ENCODE data around the gene EZR.

DNA sequence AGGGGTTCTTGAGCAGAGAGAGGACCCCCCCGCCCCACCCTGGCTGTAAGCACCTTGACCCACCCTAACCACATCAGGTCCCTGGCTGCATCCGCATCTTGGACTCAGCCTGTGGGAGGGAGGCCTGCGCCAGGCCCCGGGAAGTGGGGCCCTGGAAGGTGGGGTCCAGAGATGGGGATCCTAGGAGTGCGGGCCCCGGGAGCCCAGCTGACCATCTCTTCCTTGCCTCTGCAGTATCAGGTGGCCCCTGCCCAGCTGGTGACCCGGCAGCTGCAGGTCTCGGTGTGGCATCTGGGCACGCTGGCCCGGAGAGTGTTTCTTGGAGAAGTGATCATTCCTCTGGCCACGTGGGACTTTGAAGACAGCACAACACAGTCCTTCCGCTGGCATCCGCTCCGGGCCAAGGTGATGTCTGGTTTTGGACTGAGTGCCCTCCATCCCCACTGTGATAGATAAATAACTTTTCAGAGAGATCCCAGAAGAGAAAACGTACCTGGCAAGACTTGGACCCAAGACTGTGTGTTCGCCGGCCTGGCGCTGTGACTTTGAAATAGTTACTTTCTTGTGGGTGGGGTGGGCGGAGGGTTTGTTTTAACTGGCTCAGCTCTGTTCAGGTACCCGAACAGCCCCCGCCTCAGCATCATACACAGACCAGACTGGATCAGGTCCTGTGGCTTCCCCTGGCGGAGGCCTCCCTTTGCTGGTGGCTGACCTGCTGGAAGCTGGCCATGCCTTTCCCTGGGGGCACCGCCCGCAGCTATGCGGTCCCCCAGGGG lies 62.0 kb downstream of the EZR start:
- TF ChIP-seq SMARCA4 (IDR thresholded peaks at IDR 0.05) (no peak), ZNF589 (CRISPR knock-in tag; IDR thresholded peaks at IDR 0.05; ENCODE audit: low read depth) (no peak), FOXA1 (IDR thresholded peaks at IDR 0.05; ENCODE audit: borderline replicate concordance) (no peak), ZNF3 (CRISPR knock-in tag; IDR thresholded peaks at IDR 0.05) (no peak), EZH2 (IDR thresholded peaks at IDR 0.05; ENCODE audit: borderline replicate concordance, low read depth, low read length) (no peak), ARNT (IDR thresholded peaks at IDR 0.05) (no peak), RCOR1 (IDR thresholded peaks at IDR 0.05; ENCODE audit: borderline replicate concordance in 1 of 2, low read depth in 2 of 2, low read length in 2 of 2) (no peak)
- TF ChIP-seq, protein P1, sequence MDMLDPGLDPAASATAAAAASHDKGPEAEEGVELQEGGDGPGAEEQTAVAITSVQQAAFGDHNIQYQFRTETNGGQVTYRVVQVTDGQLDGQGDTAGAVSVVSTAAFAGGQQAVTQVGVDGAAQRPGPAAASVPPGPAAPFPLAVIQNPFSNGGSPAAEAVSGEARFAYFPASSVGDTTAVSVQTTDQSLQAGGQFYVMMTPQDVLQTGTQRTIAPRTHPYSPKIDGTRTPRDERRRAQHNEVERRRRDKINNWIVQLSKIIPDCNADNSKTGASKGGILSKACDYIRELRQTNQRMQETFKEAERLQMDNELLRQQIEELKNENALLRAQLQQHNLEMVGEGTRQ (CRISPR knock-in tag; IDR thresholded peaks at IDR 0.05) = no peak
- TF ChIP-seq, protein P2, sequence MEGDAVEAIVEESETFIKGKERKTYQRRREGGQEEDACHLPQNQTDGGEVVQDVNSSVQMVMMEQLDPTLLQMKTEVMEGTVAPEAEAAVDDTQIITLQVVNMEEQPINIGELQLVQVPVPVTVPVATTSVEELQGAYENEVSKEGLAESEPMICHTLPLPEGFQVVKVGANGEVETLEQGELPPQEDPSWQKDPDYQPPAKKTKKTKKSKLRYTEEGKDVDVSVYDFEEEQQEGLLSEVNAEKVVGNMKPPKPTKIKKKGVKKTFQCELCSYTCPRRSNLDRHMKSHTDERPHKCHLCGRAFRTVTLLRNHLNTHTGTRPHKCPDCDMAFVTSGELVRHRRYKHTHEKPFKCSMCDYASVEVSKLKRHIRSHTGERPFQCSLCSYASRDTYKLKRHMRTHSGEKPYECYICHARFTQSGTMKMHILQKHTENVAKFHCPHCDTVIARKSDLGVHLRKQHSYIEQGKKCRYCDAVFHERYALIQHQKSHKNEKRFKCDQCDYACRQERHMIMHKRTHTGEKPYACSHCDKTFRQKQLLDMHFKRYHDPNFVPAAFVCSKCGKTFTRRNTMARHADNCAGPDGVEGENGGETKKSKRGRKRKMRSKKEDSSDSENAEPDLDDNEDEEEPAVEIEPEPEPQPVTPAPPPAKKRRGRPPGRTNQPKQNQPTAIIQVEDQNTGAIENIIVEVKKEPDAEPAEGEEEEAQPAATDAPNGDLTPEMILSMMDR (IDR thresholded peaks at IDR 0.05 in 2 of 3, conservative IDR thresholded peaks at IDR 0.05 in 1 of 3; ENCODE audit: insufficient read depth in 2 of 3, low read depth in 1 of 3, low read length in 3 of 3) = no peak
